Epithelial cell of proximal tubule (primary cell): ENCODE measurements around the gene RAPGEF5. TPM values are rescaled to one million over a fixed set of nuclear protein-coding genes. Genes with fewer than 3 reads are reported as not detected.

Experiments used
- DNase-seq: peaks from one replicate; pipeline ENCODE4 v3.0.0-alpha.2; 2011; ENCODE audit warnings: low read depth
- H3K4me3 ChIP-seq: 2 replicates; pipeline ENCODE4 v1.5.1; 2011; ENCODE audit warnings: low read depth, mild to moderate bottlenecking, low read length
- CTCF ChIP-seq: conservative IDR thresholded peaks from 2 replicates; pipeline ENCODE4 v1.5.1; 2012; ENCODE audit warnings: low read depth, mild to moderate bottlenecking, low read length
- total RNA-seq: library from RNA; depleted of rRNA; stranded (reverse); fragments of >200 nt; gene quantifications from 2 replicates; pipeline ENCODE4 v1.2.3, GENCODE V29; 2015

Gene RAPGEF5
- total RNA-seq, 1 donor from 2014 or later = 8.3 TPM

- no peak overlapping the region for H3K4me3 ChIP-seq
- no peak for TF ChIP-seq CTCF
- no peak for DNase-seq
Measured at GRCh38 chr7:22319424-22320403, 37.2 kb downstream of the RAPGEF5 start.

GRCh38 chr7:22318376-22318775, 38.6 kb downstream of the RAPGEF5 start:
- TF ChIP-seq CTCF = no peak
- H3K4me3 ChIP-seq = no peak overlapping the region
- no peak for DNase-seq

GRCh38 chr7:22317632-22318031, 39.3 kb downstream of the RAPGEF5 start:
- DNase-seq = no peak
- TF ChIP-seq CTCF = no peak
- no peak overlapping the region for H3K4me3 ChIP-seq

- TF ChIP-seq CTCF = no peak
- no peak overlapping the region for H3K4me3 ChIP-seq
- no peak for DNase-seq
Measured at GRCh38 chr7:22316914-22317313, 40.0 kb downstream of the RAPGEF5 start.

- no peak overlapping the region for H3K4me3 ChIP-seq
- TF ChIP-seq CTCF = no peak
- DNase-seq = no peak
Measured at GRCh38 chr7:22307816-22308215, 49.1 kb downstream of the RAPGEF5 start.

- DNase-seq = no peak
- no peak for TF ChIP-seq CTCF
- H3K4me3 ChIP-seq = no peak overlapping the region
Measured at GRCh38 chr7:22305706-22306105, 51.2 kb downstream of the RAPGEF5 start.
